MCF 10A (cell line): ENCODE measurements around the gene EMID1. TPM values are rescaled to one million over a fixed set of nuclear protein-coding genes. Genes with fewer than 3 reads are reported as not detected.

ENCODE experiments used
- BruUV-seq: library from RNA; stranded (reverse); fragments of 400-500 nt; replicated peaks from 2 replicates; lab custom pipeline; 2021; lab: Mats Ljungman, UMichigan
- CTCF ChIA-PET: fragments of 300-600 bp; sonication (Branson Sonifier 250); formaldehyde crosslinking; extraction: SDS; loops from one replicate; lab custom pipeline; 2021; ENCODE audit warnings: antibody characterized with exemption, inconsistent platforms; lab: Yijun Ruan, JAX
- POLR2A ChIA-PET: fragments of 300-600, 350-650 bp; sonication (Branson Sonifier 250); formaldehyde crosslinking; extraction: SDS; loops from one replicate; lab custom pipeline; 2020; ENCODE audit warnings: antibody characterized with exemption, inconsistent platforms; lab: Yijun Ruan, JAX
- DNase-seq: peaks from one replicate; pipeline ENCODE4 v3.0.0-alpha.2; 2018; ENCODE audit not compliant: unreplicated experiment
- H3K27ac Mint-ChIP-seq: one replicate; pipeline ENCODE4 v1.8.0; 2022; ENCODE audit warnings: mild to moderate bottlenecking, low read depth, mixed read lengths; ENCODE audit not compliant: unreplicated experiment
- H3K27me3 Mint-ChIP-seq: one replicate; pipeline ENCODE4 v1.8.0; 2022; ENCODE audit warnings: mixed read lengths; ENCODE audit not compliant: insufficient read depth, unreplicated experiment
- H3K36me3 Mint-ChIP-seq: one replicate; pipeline ENCODE4 v1.8.0; 2022; ENCODE audit warnings: mild to moderate bottlenecking, moderate library complexity, mixed read lengths; ENCODE audit not compliant: insufficient read depth, unreplicated experiment
- H3K4me1 Mint-ChIP-seq: one replicate; pipeline ENCODE4 v1.8.0; 2022; ENCODE audit warnings: mixed read lengths; ENCODE audit not compliant: insufficient read depth, unreplicated experiment
- H3K4me3 Mint-ChIP-seq: one replicate; pipeline ENCODE4 v1.8.0; 2022; ENCODE audit warnings: mild to moderate bottlenecking, moderate library complexity, mixed read lengths; ENCODE audit not compliant: unreplicated experiment
- H3K9me3 Mint-ChIP-seq: one replicate; pipeline ENCODE4 v1.8.0; 2022; ENCODE audit warnings: mixed read lengths; ENCODE audit not compliant: unreplicated experiment
- intact Hi-C: fragments of 100-400 bp; cut with micrococcal nuclease; formaldehyde crosslinking; loops from 2 replicates; pipeline ENCODE4 v1.14.1; 2022
- total RNA-seq: library from RNA; stranded (reverse); gene quantifications from 2 replicates; pipeline ENCODE4 v1.2.3, GENCODE V29; 2022
- TF ChIP-seq, protein P1 (sequence below): fragments of 200-600 bp; IDR thresholded peaks from one replicate; pipeline ENCODE4 v1.8.0; 2022; ENCODE audit warnings: antibody characterized with exemption, mild to moderate bottlenecking; ENCODE audit not compliant: unreplicated experiment

The EMID1 gene
- total RNA-seq, 1 experiment from 2014 or later, result not detected

GRCh38 chr22:29202212-29203192 lies 3.2 kb upstream of the EMID1 start:
- H3K9me3 Mint-ChIP-seq, result no peaks in the 10 kb centered on the region
- no peak overlapping the region for H3K27ac Mint-ChIP-seq
- POLR2A ChIA-PET, result no interaction called here
- no TSS peak for BruUV-seq
- DNase-seq, result peak; percentile 21
- no peaks in the 10 kb centered on the region for H3K36me3 Mint-ChIP-seq
- CTCF ChIA-PET, result interaction anchor here (0.5 to 3.4 kb wide), 3 partner anchors 43 to 308 kb away, joined by 3 to 8 read pairs (median 5); no protein-coding TSS in a partner anchor
- intact Hi-C loops, result loop anchor here (1.0 kb wide), 1 partner anchor 43 kb away; no protein-coding TSS in a partner anchor
- no peak overlapping the region for H3K4me3 Mint-ChIP-seq
- TF ChIP-seq, protein P1, sequence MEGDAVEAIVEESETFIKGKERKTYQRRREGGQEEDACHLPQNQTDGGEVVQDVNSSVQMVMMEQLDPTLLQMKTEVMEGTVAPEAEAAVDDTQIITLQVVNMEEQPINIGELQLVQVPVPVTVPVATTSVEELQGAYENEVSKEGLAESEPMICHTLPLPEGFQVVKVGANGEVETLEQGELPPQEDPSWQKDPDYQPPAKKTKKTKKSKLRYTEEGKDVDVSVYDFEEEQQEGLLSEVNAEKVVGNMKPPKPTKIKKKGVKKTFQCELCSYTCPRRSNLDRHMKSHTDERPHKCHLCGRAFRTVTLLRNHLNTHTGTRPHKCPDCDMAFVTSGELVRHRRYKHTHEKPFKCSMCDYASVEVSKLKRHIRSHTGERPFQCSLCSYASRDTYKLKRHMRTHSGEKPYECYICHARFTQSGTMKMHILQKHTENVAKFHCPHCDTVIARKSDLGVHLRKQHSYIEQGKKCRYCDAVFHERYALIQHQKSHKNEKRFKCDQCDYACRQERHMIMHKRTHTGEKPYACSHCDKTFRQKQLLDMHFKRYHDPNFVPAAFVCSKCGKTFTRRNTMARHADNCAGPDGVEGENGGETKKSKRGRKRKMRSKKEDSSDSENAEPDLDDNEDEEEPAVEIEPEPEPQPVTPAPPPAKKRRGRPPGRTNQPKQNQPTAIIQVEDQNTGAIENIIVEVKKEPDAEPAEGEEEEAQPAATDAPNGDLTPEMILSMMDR, result peak; percentile 12
- H3K27me3 Mint-ChIP-seq, result peaks cover 11% of the 10 kb centered on the region
- peaks cover 6% of the 10 kb centered on the region for H3K4me1 Mint-ChIP-seq

GRCh38 chr22:29203488-29204454 lies 1.9 kb upstream of the EMID1 start:
- Mint-ChIP-seq H3K4me3 (no peak overlapping the region), H3K36me3 (no peaks in the 10 kb centered on the region), H3K27ac (no peak overlapping the region), H3K9me3 (no peaks in the 10 kb centered on the region), H3K4me1 (peaks cover 6% of the 10 kb centered on the region), H3K27me3 (peaks cover 11% of the 10 kb centered on the region)
- no peak for DNase-seq
- BruUV-seq, result no TSS peak
- intact Hi-C loops, result no loop called here
- ChIA-PET POLR2A (interaction anchor here (0.7 kb wide), 1 partner anchor 39 kb away, joined by 4 read pairs; no protein-coding TSS in a partner anchor), CTCF (interaction anchor here (0.7 to 3.4 kb wide), 4 partner anchors 29 to 309 kb away, joined by 3 to 8 read pairs (median 5); no protein-coding TSS in a partner anchor)
- TF ChIP-seq, protein P1, result no peak

DNA sequence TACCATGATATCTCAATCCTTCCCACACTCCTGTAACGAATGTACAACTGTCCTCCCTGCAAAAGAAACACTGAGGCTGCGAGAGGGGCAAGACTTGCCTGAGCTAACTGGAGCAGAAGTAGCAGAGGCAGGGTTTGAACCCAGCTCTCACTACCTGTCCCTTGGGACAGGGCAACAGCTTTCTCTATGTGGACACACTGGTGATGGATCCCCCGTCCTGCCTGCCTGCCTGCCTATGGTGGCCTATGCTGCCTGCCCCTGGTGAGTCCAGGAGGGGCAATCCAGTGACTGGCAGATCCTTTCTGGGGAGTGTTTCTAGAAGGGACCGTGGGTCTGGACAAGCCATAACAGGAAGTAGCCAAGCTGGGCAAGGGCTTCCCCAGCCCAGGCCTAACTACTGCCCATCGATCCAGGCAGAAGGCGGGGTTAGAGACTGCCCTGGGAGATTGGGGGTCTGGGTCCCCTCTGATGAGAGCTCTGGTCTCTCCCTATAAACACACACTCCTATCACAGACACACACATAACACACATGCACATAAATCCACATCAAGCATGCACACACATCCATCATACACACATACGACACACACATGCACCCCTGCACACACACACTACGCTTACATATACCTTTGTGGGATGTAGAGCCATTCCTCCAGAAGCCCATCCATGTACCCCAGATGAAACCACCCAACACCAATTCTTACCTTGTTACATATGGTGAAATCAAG lies 1.1 kb upstream of the EMID1 start:
- H3K4me3 Mint-ChIP-seq, result no peak overlapping the region
- intact Hi-C loops, result no loop called here
- H3K27ac Mint-ChIP-seq, result no peak overlapping the region
- CTCF ChIA-PET, result interaction anchor here (0.8 to 3.4 kb wide), 3 partner anchors 28 to 64 kb away, joined by 3 to 8 read pairs (median 7); no protein-coding TSS in a partner anchor
- POLR2A ChIA-PET, result interaction anchor here (0.7 kb wide), 1 partner anchor 38 kb away, joined by 4 read pairs; no protein-coding TSS in a partner anchor
- no peak for DNase-seq
- H3K4me1 Mint-ChIP-seq, result peaks cover 9% of the 10 kb centered on the region
- TF ChIP-seq, protein P1, result no peak
- no peaks in the 10 kb centered on the region for H3K9me3 Mint-ChIP-seq
- BruUV-seq, result no TSS peak
- peaks cover 5% of the 10 kb centered on the region for H3K36me3 Mint-ChIP-seq
- peaks cover 11% of the 10 kb centered on the region for H3K27me3 Mint-ChIP-seq
